ENCODE results near the gene CPA4.

CPA4 gene

GRCh38 chr7:130363026-130363847 is 70.3 kb downstream of the CPA4 start:
- DNase-seq (ENCODE audit: low spot score), result no peak

- no peak for DNase-seq (ENCODE audit: low spot score)
These were observed 71.5 kb downstream of the CPA4 start for GRCh38 chr7:130364451-130364850.

GRCh38 chr7:130365088-130365487 is 72.1 kb downstream of the CPA4 start:
- peak; percentile 19 for DNase-seq (ENCODE audit: low spot score)

- DNase-seq (ENCODE audit: low spot score), result peak; percentile 97
These were observed 72.8 kb downstream of the CPA4 start for GRCh38 chr7:130365511-130366441.

GRCh38 chr7:130366564-130366963 is 73.6 kb downstream of the CPA4 start:
- DNase-seq (ENCODE audit: low spot score), result no peak

- no peak for DNase-seq (ENCODE audit: low spot score)
These were observed 74.3 kb downstream of the CPA4 start for GRCh38 chr7:130367088-130367755.

- DNase-seq (ENCODE audit: low spot score), result no peak
These were observed 75.1 kb downstream of the CPA4 start for GRCh38 chr7:130367836-130368746.

GRCh38 chr7:130369110-130369711 is 76.2 kb downstream of the CPA4 start:
- DNase-seq (ENCODE audit: low spot score), result no peak

GRCh38 chr7:130369831-130370550 is 77.0 kb downstream of the CPA4 start:
- no peak for DNase-seq (ENCODE audit: low spot score)

- DNase-seq (ENCODE audit: low spot score), result no peak
These were observed 78.1 kb downstream of the CPA4 start for GRCh38 chr7:130371046-130371445.

GRCh38 chr7:130372402-130373165 is 79.6 kb downstream of the CPA4 start:
- DNase-seq (ENCODE audit: low spot score), result no peak
